CD4-positive, alpha-beta T cell treated with Interleukin-4 for 1 hour (primary cell): ENCODE results near the gene TNS1.
"Not testable (repeated sequence)": the region's sequence is repeated elsewhere in the genome, so short reads cannot be mapped to it uniquely, and the experiment has no call there.

Source experiments
- DNase-seq, 2 donors: peaks; one replicate each; pipeline ENCODE4 v3.0.0-alpha.2; 2020 to 2022

Gene TNS1

GRCh38 chr2:218002845-218003180 is at the start of gene TNS1:
TNS1 (minus strand) TSS chr2:218002995; CDS start chr2:218002872, 123 bp downstream.
- no peak for DNase-seq

- no peak for DNase-seq
Measured at GRCh38 chr2:218051903-218052302, 49.1 kb upstream of the TNS1 start.

- no peak for DNase-seq
Measured at GRCh38 chr2:218047536-218048225, 44.9 kb upstream of the TNS1 start.

- DNase-seq: peak in 1 of 2 donors; percentile 13
Measured at GRCh38 chr2:218046238-218046637, 43.4 kb upstream of the TNS1 start.

GRCh38 chr2:218044599-218044998 is 41.8 kb upstream of the TNS1 start:
- not testable (repeated sequence) for DNase-seq

- DNase-seq: no peak
Measured at GRCh38 chr2:218043701-218044109, 40.9 kb upstream of the TNS1 start.

- DNase-seq: no peak
Measured at GRCh38 chr2:218043100-218043499, 40.3 kb upstream of the TNS1 start.

- DNase-seq: no peak
Measured at GRCh38 chr2:218041302-218042168, 38.7 kb upstream of the TNS1 start.

GRCh38 chr2:218040883-218041282 is 38.1 kb upstream of the TNS1 start:
- DNase-seq: no peak

- DNase-seq: no peak
Measured at GRCh38 chr2:218039171-218039570, 36.4 kb upstream of the TNS1 start.

- DNase-seq: no peak
Measured at GRCh38 chr2:218036371-218036770, 33.6 kb upstream of the TNS1 start.

- DNase-seq: no peak
Measured at GRCh38 chr2:218035463-218036100, 32.8 kb upstream of the TNS1 start.

- peak; percentile 73 to 81 for DNase-seq
Measured at GRCh38 chr2:218034497-218035213, 31.9 kb upstream of the TNS1 start.

GRCh38 chr2:218033590-218034496 is 31.0 kb upstream of the TNS1 start:
- no peak for DNase-seq

- DNase-seq: no peak
Measured at GRCh38 chr2:218033208-218033589, 30.4 kb upstream of the TNS1 start.

GRCh38 chr2:218032336-218033171 is 29.8 kb upstream of the TNS1 start:
- DNase-seq: no peak

GRCh38 chr2:218031771-218032257 is 29.0 kb upstream of the TNS1 start:
- DNase-seq: no peak

- DNase-seq: no peak
Measured at GRCh38 chr2:218031261-218031660, 28.5 kb upstream of the TNS1 start.

GRCh38 chr2:218030409-218031195 is 27.8 kb upstream of the TNS1 start:
- DNase-seq: no peak
